ENCODE measurements around the gene ST8SIA6. TPM values are rescaled to one million over a fixed set of nuclear protein-coding genes. Genes with fewer than 3 reads are reported as not detected.

Gene ST8SIA6
- total and polyA plus RNA-seq, 9 of the 15 experiments (the other 6 are each of a cell fraction or from before 2014, with no cell fraction given) = 0.69 to 6.7 (median 5.0) TPM

DNA sequence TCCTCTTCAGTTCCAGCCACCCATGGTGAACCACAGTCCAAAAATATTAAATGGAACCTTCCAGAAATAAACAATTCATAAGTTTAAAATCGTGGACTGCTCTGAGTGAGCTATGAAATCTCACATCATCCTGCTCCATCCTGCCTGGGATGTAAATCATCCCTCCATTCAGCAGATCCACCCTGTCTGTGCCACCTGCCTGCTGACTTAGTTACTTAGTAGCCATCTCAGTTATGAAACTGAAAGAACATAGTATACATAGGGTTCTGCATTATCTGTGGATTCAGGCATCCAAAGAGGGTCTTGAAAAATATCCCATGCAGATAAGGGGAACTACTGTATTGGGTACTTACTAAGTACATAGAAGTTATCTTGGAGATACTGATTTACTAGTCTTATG, 89.0 kb downstream of the ST8SIA6 start:
- WGBS (ENCODE audit: insufficient coverage, low coverage, missing lambda C conversion rate) = 23% methylated on average over 1 of the region's 1 CpG
- H3K27me3 ChIP-seq (ENCODE audit: control insufficient read depth in 2 of 2, insufficient read depth in 2 of 2, low read length in 2 of 2) = no peaks in the 10 kb centered on the region
- no peaks in the 10 kb centered on the region for H3K4me1 ChIP-seq (replicated peaks in 1 of 2; ENCODE audit: control insufficient read depth in 2 of 2, insufficient read depth in 2 of 2, low read length in 2 of 2)
- ATAC-seq (no peak), FAIRE-seq (no peak), DNase-seq (ENCODE audit: extremely low read depth in 1 of 4, low spot score in 3 of 4) (no peak)
- no peak overlapping the region for H3K27ac ChIP-seq (ENCODE audit: extremely low read depth, low read depth, low read length)
- H3K36me3 ChIP-seq (ENCODE audit: control insufficient read depth, insufficient read depth, low read length) = no peaks in the 10 kb centered on the region
- BruUV-seq (replicated peaks) = no TSS peak
- in situ Hi-C loops (cut with MboI) (no loop called here), intact Hi-C loops (cut with micrococcal nuclease) (no loop called here)
- no peak overlapping the region for H2AFZ ChIP-seq (ENCODE audit: low read depth, low read length)
- TF ChIP-seq ZNF76 (CRISPR knock-in tag; IDR thresholded peaks at IDR 0.05; ENCODE audit: borderline replicate concordance) = no peak
- no peak for TF ChIP-seq IRF9 (tag; IDR thresholded peaks at IDR 0.05)
- TF ChIP-seq ZNF668 (CRISPR knock-in tag; IDR thresholded peaks at IDR 0.05) = no peak
- no peak for TF ChIP-seq JUN (IDR thresholded peaks at IDR 0.05; ENCODE audit: borderline replicate concordance, low read depth, low read length)
- no peak for TF ChIP-seq JUN (CRISPR knock-in tag; IDR thresholded peaks at IDR 0.05; ENCODE audit: borderline replicate concordance)
- no peak for TF ChIP-seq XRCC4 (IDR thresholded peaks at IDR 0.05; ENCODE audit: extremely low read depth, insufficient read depth, insufficient read length)
- TF ChIP-seq ZNF282 (CRISPR knock-in tag; IDR thresholded peaks at IDR 0.05) = no peak
- TF ChIP-seq CREB3 (tag; conservative IDR thresholded peaks at IDR 0.05; ENCODE audit: low read depth) = no peak
- TF ChIP-seq MYBL2 (IDR thresholded peaks at IDR 0.05; ENCODE audit: low read depth) = no peak
- TF ChIP-seq MYBL2 (CRISPR knock-in tag; IDR thresholded peaks at IDR 0.05; ENCODE audit: borderline replicate concordance) = no peak
- no peak for TF ChIP-seq ASH1L (IDR thresholded peaks at IDR 0.05; ENCODE audit: borderline replicate concordance, low read depth, partially characterized antibody)
- no peak for TF ChIP-seq BMI1 (IDR thresholded peaks at IDR 0.05; ENCODE audit: low read length)
- no peak for TF ChIP-seq ZFX (CRISPR knock-in tag; IDR thresholded peaks at IDR 0.05)
- no peak for TF ChIP-seq ZNF140 (CRISPR knock-in tag; IDR thresholded peaks at IDR 0.05)
- no peak for TF ChIP-seq U2AF1 (optimal IDR thresholded peaks at IDR 0.05; ENCODE audit: low read depth, low read length)
- no peak for TF ChIP-seq HDAC3 (IDR thresholded peaks at IDR 0.05; ENCODE audit: borderline replicate concordance, partially characterized antibody)
- no peak for TF ChIP-seq SIX5 (IDR thresholded peaks at IDR 0.05; ENCODE audit: borderline replicate concordance in 1 of 2, insufficient read depth in 1 of 2, low read depth in 1 of 2, low read length in 2 of 2)
- no peaks in the 10 kb centered on the region for H3K79me2 ChIP-seq (ENCODE audit: control insufficient read depth, insufficient read depth, low read length)
- ChIA-PET CTCF (ENCODE audit: low intra/inter-chr PET ratio) (no interaction called here), POLR2A (no interaction called here)
- H3K9me1 ChIP-seq (ENCODE audit: control insufficient read depth, insufficient read depth, low read length) = no peaks in the 10 kb centered on the region
- H3K9ac ChIP-seq (ENCODE audit: insufficient read depth in 1 of 2, low read depth in 2 of 2, low read length in 2 of 2) = no peak overlapping the region
- H4K20me1 ChIP-seq (replicated peaks; ENCODE audit: control insufficient read depth, insufficient read depth, low read length) = no peaks in the 10 kb centered on the region
- H3K9me3 ChIP-seq (replicated peaks; ENCODE audit: control insufficient read depth, insufficient read depth, low read depth, low read length) = no peaks in the 10 kb centered on the region
- H3K4me2 ChIP-seq (ENCODE audit: insufficient read depth, low read length) = no peak overlapping the region
- no peak overlapping the region for H3K4me3 ChIP-seq

All from K562 (cell line).